HCT116 (cell line): ENCODE results near the gene PRR15L.

Experiments
- EZH2phosphoT487 ChIP-seq: fragments of 200-600 bp; IDR thresholded peaks from 2 replicates; pipeline ENCODE4 v1.6.1; 2018; ENCODE audit warnings: antibody characterized with exemption, borderline replicate concordance
- FOSL1 ChIP-seq: IDR thresholded peaks from 2 replicates; pipeline ENCODE4 v1.6.1; 2012; ENCODE audit warnings: low read depth
- SRF ChIP-seq: IDR thresholded peaks from 2 replicates; pipeline ENCODE4 v1.6.1; 2012; ENCODE audit warnings: low read depth
- ZFX ChIP-seq: fragments of 450-650 bp; IDR thresholded peaks from 2 replicates; pipeline ENCODE4 v1.6.1; 2017
- TF ChIP-seq, protein P1 (sequence below), 3 experiments: fragments of 200-600 bp in 1 of 3; sonication (generic) in 1 of 3; IDR thresholded peaks in 2 of 3; conservative IDR thresholded peaks in 1 of 3; 2 replicates each; pipeline ENCODE4 v1.5.1; 2012 to 2017; ENCODE audit warnings: low read depth in 2 of 3, low read length in 2 of 3, antibody characterized with exemption in 1 of 3, borderline replicate concordance in 1 of 3, control low read depth in 1 of 3, mild to moderate bottlenecking in 1 of 3, mixed read lengths in 1 of 3, mixed run types in 1 of 3, moderate library complexity in 1 of 3; ENCODE audit not compliant: insufficient read depth in 1 of 3

DNA sequence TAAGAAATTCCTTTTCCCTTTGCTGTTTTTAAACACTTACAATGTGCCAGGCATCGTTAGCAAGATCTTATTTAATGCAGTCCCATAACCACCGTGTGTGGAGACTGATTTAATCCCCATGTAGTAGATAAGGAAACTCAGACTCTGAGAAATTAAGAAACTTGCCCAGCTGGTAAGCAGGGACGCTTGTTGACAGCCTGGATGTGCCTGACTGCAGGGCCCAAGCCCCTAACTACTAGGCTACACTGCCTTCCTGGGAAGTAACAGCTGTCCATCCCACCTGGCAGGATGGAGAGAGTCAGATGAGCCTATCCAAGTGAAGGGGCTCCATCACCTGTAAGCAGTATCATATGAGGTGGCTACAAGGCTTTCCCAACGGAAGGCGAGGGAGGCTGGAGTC lies 36.3 kb upstream of the PRR15L start:
- TF ChIP-seq ZFX: no peak
- TF ChIP-seq, protein P1, sequence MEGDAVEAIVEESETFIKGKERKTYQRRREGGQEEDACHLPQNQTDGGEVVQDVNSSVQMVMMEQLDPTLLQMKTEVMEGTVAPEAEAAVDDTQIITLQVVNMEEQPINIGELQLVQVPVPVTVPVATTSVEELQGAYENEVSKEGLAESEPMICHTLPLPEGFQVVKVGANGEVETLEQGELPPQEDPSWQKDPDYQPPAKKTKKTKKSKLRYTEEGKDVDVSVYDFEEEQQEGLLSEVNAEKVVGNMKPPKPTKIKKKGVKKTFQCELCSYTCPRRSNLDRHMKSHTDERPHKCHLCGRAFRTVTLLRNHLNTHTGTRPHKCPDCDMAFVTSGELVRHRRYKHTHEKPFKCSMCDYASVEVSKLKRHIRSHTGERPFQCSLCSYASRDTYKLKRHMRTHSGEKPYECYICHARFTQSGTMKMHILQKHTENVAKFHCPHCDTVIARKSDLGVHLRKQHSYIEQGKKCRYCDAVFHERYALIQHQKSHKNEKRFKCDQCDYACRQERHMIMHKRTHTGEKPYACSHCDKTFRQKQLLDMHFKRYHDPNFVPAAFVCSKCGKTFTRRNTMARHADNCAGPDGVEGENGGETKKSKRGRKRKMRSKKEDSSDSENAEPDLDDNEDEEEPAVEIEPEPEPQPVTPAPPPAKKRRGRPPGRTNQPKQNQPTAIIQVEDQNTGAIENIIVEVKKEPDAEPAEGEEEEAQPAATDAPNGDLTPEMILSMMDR (IDR thresholded peaks at IDR 0.05 in 2 of 3, conservative IDR thresholded peaks at IDR 0.05 in 1 of 3; ENCODE audit: borderline replicate concordance in 1 of 3, insufficient read depth in 1 of 3, low read depth in 2 of 3, low read length in 2 of 3): no peak
- no peak for TF ChIP-seq EZH2phosphoT487
- no peak for TF ChIP-seq FOSL1
- TF ChIP-seq SRF: no peak
